Type B pancreatic cell (in vitro differentiated cells): ENCODE results near the gene AP4B1. TPM values are rescaled to one million over a fixed set of nuclear protein-coding genes. Genes with fewer than 3 reads are reported as not detected.

Experiments
- DNase-seq: peaks from one replicate; pipeline ENCODE4 v3.0.0; 2021; ENCODE audit warnings: mixed read lengths; ENCODE audit not compliant: unreplicated experiment; ENCODE audit errors: extremely low spot score
- H3K27ac Mint-ChIP-seq: 2 replicates; pipeline ENCODE4 v1.8.0; 2021; ENCODE audit warnings: mild to moderate bottlenecking, mixed read lengths
- H3K27me3 Mint-ChIP-seq: 2 replicates; pipeline ENCODE4 v1.8.0; 2021; ENCODE audit warnings: mixed read lengths
- H3K36me3 Mint-ChIP-seq: 2 replicates; pipeline ENCODE4 v1.8.0; 2021; ENCODE audit warnings: mixed read lengths
- H3K4me1 Mint-ChIP-seq: one replicate; pipeline ENCODE4 v1.8.0; 2021; ENCODE audit warnings: mixed read lengths; ENCODE audit not compliant: unreplicated experiment
- H3K4me3 Mint-ChIP-seq: 2 replicates; pipeline ENCODE4 v1.8.0; 2021; ENCODE audit warnings: mild to moderate bottlenecking, mixed read lengths
- H3K9me3 Mint-ChIP-seq: 2 replicates; pipeline ENCODE4 v1.8.0; 2021; ENCODE audit warnings: mixed read lengths
- CTCF ChIP-seq: fragments of 200-600 bp; sonication (generic); conservative IDR thresholded peaks from 2 replicates; pipeline ENCODE4 v1.5.0; 2021; ENCODE audit warnings: antibody characterized with exemption, mild to moderate bottlenecking
- total RNA-seq: library from RNA; stranded (reverse); gene quantifications from 2 replicates; pipeline ENCODE4 v1.2.1, GENCODE V29; 2021; ENCODE audit warnings: low replicate concordance

AP4B1 gene
- total RNA-seq, 1 donor from 2014 or later: 22.4 TPM

GRCh38 chr1:113942527-113942926 is 37.9 kb upstream of the AP4B1 start:
- H3K27ac Mint-ChIP-seq: no peak overlapping the region
- H3K36me3 Mint-ChIP-seq: peaks cover 28% of the 10 kb centered on the region
- H3K9me3 Mint-ChIP-seq: peaks cover 4% of the 10 kb centered on the region
- peaks cover 25% of the 10 kb centered on the region for H3K4me1 Mint-ChIP-seq
- no peak for DNase-seq
- no peaks in the 10 kb centered on the region for H3K27me3 Mint-ChIP-seq
- TF ChIP-seq CTCF: no peak
- no peak overlapping the region for H3K4me3 Mint-ChIP-seq

- no peak for DNase-seq
- Mint-ChIP-seq H3K27ac (no peak overlapping the region), H3K4me1 (peaks cover 16% of the 10 kb centered on the region), H3K36me3 (peaks cover 28% of the 10 kb centered on the region), H3K9me3 (peaks cover 4% of the 10 kb centered on the region), H3K4me3 (no peak overlapping the region), H3K27me3 (no peaks in the 10 kb centered on the region)
- TF ChIP-seq CTCF: no peak
Measured at GRCh38 chr1:113941245-113941559, 36.6 kb upstream of the AP4B1 start.

- Mint-ChIP-seq H3K27ac (no peak overlapping the region), H3K4me3 (no peak overlapping the region)
Measured at GRCh38 chr1:113940365-113941244, 36.0 kb upstream of the AP4B1 start.

GRCh38 chr1:113938192-113938591 is 33.6 kb upstream of the AP4B1 start:
- H3K9me3 Mint-ChIP-seq: peaks cover 2% of the 10 kb centered on the region
- H3K4me3 Mint-ChIP-seq: no peak overlapping the region
- no peak for TF ChIP-seq CTCF
- H3K4me1 Mint-ChIP-seq: peaks cover 24% of the 10 kb centered on the region
- no peaks in the 10 kb centered on the region for H3K27me3 Mint-ChIP-seq
- H3K36me3 Mint-ChIP-seq: peaks cover 12% of the 10 kb centered on the region
- DNase-seq: no peak
- no peak overlapping the region for H3K27ac Mint-ChIP-seq

More at GRCh38 chr1:113940365-113941244, 36.0 kb upstream of the AP4B1 start:
- no peak for DNase-seq
- no peak for TF ChIP-seq CTCF
- no peaks in the 10 kb centered on the region for H3K27me3 Mint-ChIP-seq
- peaks cover 25% of the 10 kb centered on the region for H3K36me3 Mint-ChIP-seq
- H3K9me3 Mint-ChIP-seq: peaks cover 4% of the 10 kb centered on the region
- H3K4me1 Mint-ChIP-seq: peaks cover 12% of the 10 kb centered on the region

GRCh38 chr1:113937146-113937545 is 32.5 kb upstream of the AP4B1 start:
- TF ChIP-seq CTCF: no peak
- no peak for DNase-seq
- Mint-ChIP-seq H3K36me3 (peaks cover 10% of the 10 kb centered on the region), H3K27ac (no peak overlapping the region), H3K27me3 (no peaks in the 10 kb centered on the region), H3K9me3 (no peaks in the 10 kb centered on the region), H3K4me3 (no peak overlapping the region), H3K4me1 (peaks cover 31% of the 10 kb centered on the region)
